H1 (cell line): ENCODE data around the gene FOSL1. TPM values are rescaled to one million over a fixed set of nuclear protein-coding genes. Genes with fewer than 3 reads are reported as not detected.

ENCODE experiments used
- CTCF ChIA-PET: fragments of 300-600 bp; sonication (Branson Sonifier 250); formaldehyde crosslinking; loops from one replicate; lab custom pipeline; 2021; ENCODE audit not compliant: partially characterized antibody; lab: Charles Lee
- POLR2A ChIA-PET: fragments of 300-600 bp; sonication (Branson Sonifier 250); formaldehyde crosslinking; loops from one replicate; lab custom pipeline; 2021; ENCODE audit warnings: inconsistent platforms; ENCODE audit not compliant: partially characterized antibody; lab: Charles Lee
- DNase-seq, 2 experiments: peaks; one replicate each; pipeline versions ENCODE4 v3.0.0 to v3.0.0-alpha.2; 2010 to 2022; ENCODE audit warnings: low spot score in 2 of 2, low read depth in 1 of 2, mixed read lengths in 1 of 2
- FAIRE-seq: peaks from 2 replicates; lab custom pipeline; 2011; peaks lifted over from hg19 to GRCh38; lab: Jason Lieb, UNC
- H2AFZ ChIP-seq: 2 replicates; pipeline ENCODE4 v1.8.1; 2012; ENCODE audit warnings: low read length, inconsistent platforms
- H2AK5ac ChIP-seq: 2 replicates; pipeline ENCODE4 v1.6.1; 2013; ENCODE audit warnings: low read depth, low read length
- H2BK120ac ChIP-seq: replicated peaks from 2 replicates; pipeline ENCODE3; 2013; ENCODE audit warnings: low read depth, low read length, inconsistent platforms
- H2BK12ac ChIP-seq: 2 replicates; pipeline ENCODE4 v1.6.1; 2013; ENCODE audit warnings: low read depth, low read length
- H2BK15ac ChIP-seq: 2 replicates; pipeline ENCODE4 v1.6.1; 2013; ENCODE audit warnings: low read length
- H2BK20ac ChIP-seq: 2 replicates; pipeline ENCODE4 v1.6.1; 2013; ENCODE audit warnings: low read length
- H2BK5ac ChIP-seq: 2 replicates; pipeline ENCODE4 v1.6.1; 2013; ENCODE audit warnings: low read depth, low read length
- H3K14ac ChIP-seq: 2 replicates; pipeline ENCODE4 v1.6.1; 2013; ENCODE audit warnings: inconsistent platforms; ENCODE audit not compliant: insufficient read length
- H3K18ac ChIP-seq: 2 replicates; pipeline ENCODE4 v1.6.1; 2013; ENCODE audit warnings: low read length; ENCODE audit errors: extremely low read depth
- H3K23ac ChIP-seq: 2 replicates; pipeline ENCODE4 v1.6.1; 2013; ENCODE audit warnings: inconsistent platforms; ENCODE audit not compliant: insufficient read length
- H3K23me2 ChIP-seq: 2 replicates; pipeline ENCODE4 v1.6.1; 2013; ENCODE audit warnings: low read depth, low read length
- H3K27ac ChIP-seq: 2 replicates; pipeline ENCODE4 v1.6.1; 2011; ENCODE audit warnings: low read depth, low read length, inconsistent platforms
- H3K27me3 ChIP-seq, 4 experiments: replicated peaks in 1 of 4; 1 replicate in 1 of 4; 2 replicates in 3 of 4; pipeline versions ENCODE4 v1.6.1 to v1.8.1; 2011 to 2013; ENCODE audit warnings: low read length in 3 of 4, mild to moderate bottlenecking in 3 of 4, inconsistent platforms in 2 of 4, mixed read lengths in 2 of 4, moderate library complexity in 1 of 4; ENCODE audit not compliant: control insufficient read depth in 3 of 4, insufficient read depth in 3 of 4; ENCODE audit errors: extremely low read depth in 1 of 4
- H3K36me3 ChIP-seq, 4 experiments: 2 replicates each; pipeline versions ENCODE4 v1.6.1 to v1.8.1; 2011 to 2013; ENCODE audit warnings: mild to moderate bottlenecking in 4 of 4, low read length in 3 of 4, moderate library complexity in 2 of 4, control low read depth in 1 of 4, inconsistent platforms in 1 of 4; ENCODE audit not compliant: insufficient read depth in 4 of 4, control insufficient read depth in 2 of 4
- H3K4ac ChIP-seq: replicated peaks from 2 replicates; pipeline ENCODE3; 2013; ENCODE audit warnings: low read length, low read depth, mixed read lengths, inconsistent platforms; ENCODE audit not compliant: insufficient read length
- H3K4me1 ChIP-seq, 4 experiments: replicated peaks in 1 of 4; 1 replicate in 1 of 4; 2 replicates in 3 of 4; pipeline versions ENCODE4 v1.6.1 to v1.8.1; 2011 to 2013; ENCODE audit warnings: low read length in 3 of 4, inconsistent platforms in 2 of 4, mixed read lengths in 1 of 4; ENCODE audit not compliant: insufficient read depth in 4 of 4, control insufficient read depth in 3 of 4
- H3K4me2 ChIP-seq, 2 experiments: 2 replicates each; pipeline versions ENCODE4 v1.6.1 to v1.8.1; 2011 to 2013; ENCODE audit warnings: low read depth in 2 of 2, low read length in 2 of 2, control low read depth in 1 of 2, inconsistent platforms in 1 of 2, mild to moderate bottlenecking in 1 of 2; ENCODE audit not compliant: insufficient read depth in 1 of 2
- H3K4me3 ChIP-seq, 4 experiments: fragments of 200-600, 300-600 bp in 1 of 4; sonication (generic), shearing (Covaris generic), sonication (Bioruptor Twin) in 1 of 4; 2 replicates each; pipeline versions ENCODE4 v1.5.1 to v1.8.1; 2011 to 2016; ENCODE audit warnings: low read length in 4 of 4, low read depth in 3 of 4, control low read depth in 2 of 4, inconsistent platforms in 2 of 4, mild to moderate bottlenecking in 2 of 4, mixed read lengths in 1 of 4, moderate library complexity in 1 of 4; ENCODE audit not compliant: insufficient read depth in 2 of 4; ENCODE audit errors: extremely low read depth in 1 of 4
- H3K56ac ChIP-seq: replicated peaks from 2 replicates; pipeline ENCODE3; 2013; ENCODE audit warnings: low read depth, mild to moderate bottlenecking, mixed read lengths, low read length, inconsistent platforms; ENCODE audit not compliant: insufficient read length
- H3K79me1 ChIP-seq: 2 replicates; pipeline ENCODE4 v1.6.1; 2013; ENCODE audit warnings: low read depth, low read length, control low read depth
- H3K79me2 ChIP-seq, 2 experiments: 2 replicates each; pipeline versions ENCODE4 v1.6.1 to v1.8.1; 2012 to 2013; ENCODE audit warnings: low read length in 2 of 2, mild to moderate bottlenecking in 2 of 2, inconsistent platforms in 1 of 2; ENCODE audit not compliant: insufficient read depth in 2 of 2, control insufficient read depth in 1 of 2
- H3K9ac ChIP-seq, 4 experiments: replicated peaks in 1 of 4; 1 replicate in 1 of 4; 2 replicates in 3 of 4; pipeline versions ENCODE4 v1.6.1 to v1.8.1; 2011 to 2013; ENCODE audit warnings: low read depth in 3 of 4, low read length in 3 of 4, control low read depth in 2 of 4, mild to moderate bottlenecking in 2 of 4, moderate library complexity in 2 of 4, inconsistent platforms in 1 of 4; ENCODE audit errors: extremely low read depth in 1 of 4
- H3K9me3 ChIP-seq, 2 experiments: 2 replicates each; pipeline versions ENCODE4 v1.6.1 to v1.8.1; 2012 to 2013; ENCODE audit warnings: mild to moderate bottlenecking in 2 of 2, moderate library complexity in 2 of 2, control low read depth in 1 of 2, inconsistent platforms in 1 of 2, low read depth in 1 of 2, low read length in 1 of 2, mixed read lengths in 1 of 2; ENCODE audit not compliant: insufficient read depth in 2 of 2
- H4K20me1 ChIP-seq, 2 experiments: replicated peaks in 1 of 2; 2 replicates each; pipeline versions ENCODE3 to v1.8.1; 2011 to 2013; ENCODE audit warnings: inconsistent platforms in 2 of 2, low read length in 2 of 2, mild to moderate bottlenecking in 1 of 2; ENCODE audit not compliant: insufficient read depth in 2 of 2, control insufficient read depth in 1 of 2
- H4K5ac ChIP-seq: 2 replicates; pipeline ENCODE4 v1.6.1; 2013; ENCODE audit warnings: low read length, low read depth, mixed read lengths, inconsistent platforms; ENCODE audit not compliant: insufficient read length
- H4K8ac ChIP-seq: 2 replicates; pipeline ENCODE4 v1.8.0; 2013; ENCODE audit warnings: mild to moderate bottlenecking, moderate library complexity, low read length, inconsistent platforms; ENCODE audit not compliant: insufficient read depth; ENCODE audit errors: extremely low read depth
- H4K91ac ChIP-seq: replicated peaks from 2 replicates; pipeline ENCODE3; 2013; ENCODE audit warnings: low read length, mixed read lengths, inconsistent platforms; ENCODE audit not compliant: insufficient read length
- BCL11A ChIP-seq, 2 experiments: IDR thresholded peaks; one replicate each; pipeline ENCODE4 v1.6.1; 2011; ENCODE audit warnings: low read depth in 2 of 2, low read length in 2 of 2, mild to moderate bottlenecking in 2 of 2
- KDM4A ChIP-seq: IDR thresholded peaks from one replicate; pipeline ENCODE4 v1.7.1; 2012; ENCODE audit warnings: low read depth, mild to moderate bottlenecking, moderate library complexity, low read length, inconsistent platforms; ENCODE audit not compliant: severe bottlenecking
- RXRA ChIP-seq: IDR thresholded peaks from 2 replicates; pipeline ENCODE4 v1.6.1; 2011; ENCODE audit warnings: low read depth, mild to moderate bottlenecking, low read length, moderate library complexity; ENCODE audit not compliant: insufficient read depth
- TCF12 ChIP-seq: IDR thresholded peaks from 2 replicates; pipeline ENCODE4 v1.6.1; 2011; ENCODE audit warnings: low read depth, mild to moderate bottlenecking, low read length
- WGBS, 2 experiments: shearing (Covaris generic) in 1 of 2; methylation state at CpG; one replicate each; pipeline versions ENCODE4 v1.1.6 to v1.1.7; 2013 to 2015; ENCODE audit warnings: low lambda C conversion rate in 2 of 2, mixed read lengths in 2 of 2, inconsistent platforms in 1 of 2, low coverage in 1 of 2, missing lambda C conversion rate in 1 of 2; ENCODE audit not compliant: insufficient replicate concordance in 2 of 2, insufficient coverage in 1 of 2, insufficient read length in 1 of 2; ENCODE audit errors: extremely low coverage in 1 of 2, missing lambda C conversion rate in 1 of 2; 5-methylcytosine and 5-hydroxymethylcytosine counted together
- polyA plus RNA-seq, 7 experiments: library from polyadenylated mRNA; depleted of rRNA in 3 of 7; stranded (reverse) in 5 of 7; unstranded in 2 of 7; fragments of >200 nt in 5 of 7; fragments of 200-250 nt in 2 of 7; gene quantifications; 1 replicate in 5 of 7; 2 replicates in 1 of 7; 4 replicates in 1 of 7; pipeline versions ENCODE4 v1.2.1 to v1.2.3, GENCODE V29; 2011 to 2013; ENCODE audit warnings: missing spikeins in 2 of 7, mixed read lengths in 2 of 7
- total RNA-seq: library from RNA; stranded (reverse); fragmentation: NEBNext Ultra II Directional; extraction: Animal tissue kit (Norgen Biotek cat#: 25700); gene quantifications from 2 replicates; pipeline ENCODE4 v1.2.1, GENCODE V29; 2021
- TF ChIP-seq, protein P1 (sequence below): IDR thresholded peaks from 2 replicates; pipeline ENCODE4 v1.6.1; 2012; ENCODE audit warnings: low read length, inconsistent platforms

Gene FOSL1
- total and polyA plus RNA-seq, 2 of the 8 experiments (the other 6 are each of a cell fraction or from before 2014, with no cell fraction given): 6.3 to 7.2 TPM

DNA sequence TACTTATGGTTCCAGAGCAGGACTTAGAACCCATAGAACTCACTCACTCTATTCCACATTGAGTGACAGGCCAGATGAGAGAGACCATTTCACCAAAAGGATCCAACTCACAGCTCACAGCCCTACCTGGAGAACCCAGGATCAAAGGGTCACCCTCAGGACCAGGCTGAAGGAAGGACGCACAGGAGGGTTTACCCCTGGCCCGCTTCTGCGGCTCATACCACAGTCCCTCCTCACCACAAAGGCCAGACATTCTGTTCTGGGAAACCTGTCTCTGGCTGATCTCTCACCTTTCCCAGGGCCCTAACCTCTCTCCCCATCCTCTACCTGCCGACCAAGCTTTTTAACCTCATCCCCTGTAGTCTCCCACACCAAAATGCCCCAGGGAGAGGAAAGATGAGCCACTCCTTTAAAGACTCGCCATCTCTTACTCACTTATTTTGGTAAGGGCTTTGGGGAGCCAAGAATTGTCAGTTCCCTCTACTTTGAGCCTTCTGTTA lies 4.7 kb downstream of the FOSL1 start:
- Histone ChIP-seq H4K20me1 (peaks cover 0 to 4% of the 10 kb centered on the region in 2 experiments), H3K4me2 (no peak overlapping the region), H3K36me3 (no peaks in the 10 kb centered on the region), H2AK5ac (0 out of 2 replicates have a peak overlapping the region, but pooled peaks have one; percentile 65), H3K4me1 (peaks cover 0 to 18% (median 6%) of the 10 kb centered on the region in 4 experiments; a peak in 6 of 7 replicates), H3K23me2 (peaks cover 18% of the 10 kb centered on the region; the same call in 1 of the 2 replicates), H4K5ac (no peak overlapping the region), H3K27me3 (peaks cover 11 to 22% (median 18%) of the 10 kb centered on the region in 4 experiments), H2BK5ac (no peak overlapping the region), H3K18ac (no peak overlapping the region), H2BK12ac (no peak overlapping the region), H2BK15ac (no peak overlapping the region), H3K4me3 (no peak overlapping the region), H3K4ac (no peak overlapping the region), H4K91ac (no peak overlapping the region), H3K23ac (no peak overlapping the region), H3K56ac (no peak overlapping the region), H3K27ac (no peak overlapping the region), H3K79me1 (no peaks in the 10 kb centered on the region; the same call in 1 of the 2 replicates), H3K9me3 (no peaks in the 10 kb centered on the region), H3K79me2 (no peaks in the 10 kb centered on the region), H2BK20ac (no peak overlapping the region), H3K9ac (no peak overlapping the region), H3K14ac (no peak overlapping the region), H2AFZ (no peak overlapping the region), H2BK120ac (no peak overlapping the region), H4K8ac (no peak overlapping the region)
- TF ChIP-seq RXRA (no peak), KDM4A (no peak), TCF12 (no peak), BCL11A (IDR thresholded peaks at IDR 0.05; ENCODE audit: low read depth in 2 of 2, low read length in 2 of 2) (no peak)
- TF ChIP-seq, protein P1, sequence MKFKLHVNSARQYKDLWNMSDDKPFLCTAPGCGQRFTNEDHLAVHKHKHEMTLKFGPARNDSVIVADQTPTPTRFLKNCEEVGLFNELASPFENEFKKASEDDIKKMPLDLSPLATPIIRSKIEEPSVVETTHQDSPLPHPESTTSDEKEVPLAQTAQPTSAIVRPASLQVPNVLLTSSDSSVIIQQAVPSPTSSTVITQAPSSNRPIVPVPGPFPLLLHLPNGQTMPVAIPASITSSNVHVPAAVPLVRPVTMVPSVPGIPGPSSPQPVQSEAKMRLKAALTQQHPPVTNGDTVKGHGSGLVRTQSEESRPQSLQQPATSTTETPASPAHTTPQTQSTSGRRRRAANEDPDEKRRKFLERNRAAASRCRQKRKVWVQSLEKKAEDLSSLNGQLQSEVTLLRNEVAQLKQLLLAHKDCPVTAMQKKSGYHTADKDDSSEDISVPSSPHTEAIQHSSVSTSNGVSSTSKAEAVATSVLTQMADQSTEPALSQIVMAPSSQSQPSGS: no peak
- CTCF ChIA-PET: interaction anchor here (0.9 to 15.0 kb wide), 5 partner anchors 8 to 89 kb away, joined by 3 to 281 read pairs (median 150); partner anchors contain the start of genes CCDC85B and FIBP
- no peak for DNase-seq
- 89% methylated on average over 5 of the region's 5 CpGs; no CpG with 5 or more reads in 1 of the 2 experiments for WGBS, 2 experiments
- no peak for FAIRE-seq
- POLR2A ChIA-PET: interaction anchor here (1.3 to 1.9 kb wide), 3 partner anchors 22 to 85 kb away, joined by 3 to 5 read pairs (median 4); no protein-coding TSS in a partner anchor
